Measurements from ENCODE around the gene NUP43.

NUP43 gene

GRCh38 chr6:149698175-149698574, 48.2 kb downstream of the NUP43 start:
- Histone ChIP-seq H3K79me2 (ENCODE audit: insufficient read depth, low read length) (peaks cover 84% of the 10 kb centered on the region), H3K27me3 (ENCODE audit: low read length) (no peaks in the 10 kb centered on the region), H3K9me3 (ENCODE audit: insufficient read depth, low read length) (no peaks in the 10 kb centered on the region), H3K36me3 (ENCODE audit: low read length) (peaks cover 29% of the 10 kb centered on the region; the same call in 1 of the 2 replicates), H3F3A (ENCODE audit: insufficient read depth) (peaks cover 6% of the 10 kb centered on the region; the same call in 1 of the 2 replicates), H3K4me3 (ENCODE audit: insufficient read depth, low read length, poor library complexity, severe bottlenecking) (no peak overlapping the region), H3K27ac (ENCODE audit: low read depth, low read length) (no peak overlapping the region), H2AFZ (ENCODE audit: low read depth, low read length, severe bottlenecking) (no peak overlapping the region), H3K9ac (ENCODE audit: low read length) (no peak overlapping the region), H3K4me2 (ENCODE audit: low read depth, low read length, poor library complexity, severe bottlenecking) (no peak overlapping the region), H4K20me1 (ENCODE audit: low read depth, low read length) (peaks cover 27% of the 10 kb centered on the region), H3K9me2 (replicated peaks; ENCODE audit: insufficient read depth, low read length) (no peaks in the 10 kb centered on the region)
- TF ChIP-seq CTCF (IDR thresholded peaks at IDR 0.05; ENCODE audit: insufficient read depth, low read length, poor library complexity, severe bottlenecking), result no peak
- no peak for TF ChIP-seq EZH2phosphoT487 (conservative IDR thresholded peaks at IDR 0.05; ENCODE audit: low read length)

- Histone ChIP-seq H2AFZ (ENCODE audit: low read depth, low read length, severe bottlenecking) (no peak overlapping the region), H3K36me3 (ENCODE audit: low read length) (peaks cover 26% of the 10 kb centered on the region; the same call in 1 of the 2 replicates), H3K9me2 (replicated peaks; ENCODE audit: insufficient read depth, low read length) (no peaks in the 10 kb centered on the region), H3K9ac (ENCODE audit: low read length) (no peak overlapping the region), H3K27me3 (ENCODE audit: low read length) (no peaks in the 10 kb centered on the region), H3F3A (ENCODE audit: insufficient read depth) (peaks cover 6% of the 10 kb centered on the region; the same call in 1 of the 2 replicates), H3K4me2 (ENCODE audit: low read depth, low read length, poor library complexity, severe bottlenecking) (no peak overlapping the region), H3K27ac (ENCODE audit: low read depth, low read length) (no peak overlapping the region), H4K20me1 (ENCODE audit: low read depth, low read length) (peaks cover 27% of the 10 kb centered on the region), H3K9me3 (ENCODE audit: insufficient read depth, low read length) (no peaks in the 10 kb centered on the region), H3K4me3 (ENCODE audit: insufficient read depth, low read length, poor library complexity, severe bottlenecking) (no peak overlapping the region), H3K79me2 (ENCODE audit: insufficient read depth, low read length) (peaks cover 83% of the 10 kb centered on the region)
- no peak for TF ChIP-seq EZH2phosphoT487 (conservative IDR thresholded peaks at IDR 0.05; ENCODE audit: low read length)
- no peak for TF ChIP-seq CTCF (IDR thresholded peaks at IDR 0.05; ENCODE audit: insufficient read depth, low read length, poor library complexity, severe bottlenecking)
Measured at GRCh38 chr6:149696901-149697300, 49.4 kb downstream of the NUP43 start.

- no peaks in the 10 kb centered on the region for H3K9me2 ChIP-seq (replicated peaks; ENCODE audit: insufficient read depth, low read length)
- H3K9me3 ChIP-seq (ENCODE audit: insufficient read depth, low read length), result no peaks in the 10 kb centered on the region
- H3K9ac ChIP-seq (ENCODE audit: low read length), result no peak overlapping the region
- H3F3A ChIP-seq (ENCODE audit: insufficient read depth), result peaks cover 6% of the 10 kb centered on the region; the same call in 1 of the 2 replicates
- H3K27ac ChIP-seq (ENCODE audit: low read depth, low read length), result no peak overlapping the region
- no peak for TF ChIP-seq CTCF (IDR thresholded peaks at IDR 0.05; ENCODE audit: insufficient read depth, low read length, poor library complexity, severe bottlenecking)
- no peak for TF ChIP-seq EZH2phosphoT487 (conservative IDR thresholded peaks at IDR 0.05; ENCODE audit: low read length)
- H3K4me2 ChIP-seq (ENCODE audit: low read depth, low read length, poor library complexity, severe bottlenecking), result no peak overlapping the region
- H2AFZ ChIP-seq (ENCODE audit: low read depth, low read length, severe bottlenecking), result no peak overlapping the region
- H3K79me2 ChIP-seq (ENCODE audit: insufficient read depth, low read length), result peaks cover 75% of the 10 kb centered on the region
- H3K36me3 ChIP-seq (ENCODE audit: low read length), result peaks cover 18% of the 10 kb centered on the region; the same call in 1 of the 2 replicates
- no peak overlapping the region for H3K4me3 ChIP-seq (ENCODE audit: insufficient read depth, low read length, poor library complexity, severe bottlenecking)
- H3K27me3 ChIP-seq (ENCODE audit: low read length), result no peaks in the 10 kb centered on the region
- peaks cover 27% of the 10 kb centered on the region for H4K20me1 ChIP-seq (ENCODE audit: low read depth, low read length)
Measured at GRCh38 chr6:149694921-149695320, 51.4 kb downstream of the NUP43 start.

Measured in SU-DHL-6 (cell line).